BJ (cell line): ENCODE measurements around the gene RASGRF2. TPM values are rescaled to one million over a fixed set of nuclear protein-coding genes. Genes with fewer than 3 reads are reported as not detected.
"Not testable (repeated sequence)": the region's sequence is repeated elsewhere in the genome, so short reads cannot be mapped to it uniquely, and the experiment has no call there.

Experiments
- CTCF ChIA-PET: fragments of 350-600 bp; formaldehyde crosslinking; extraction: SDS; loops from one replicate; lab custom pipeline; 2021; ENCODE audit warnings: antibody characterized with exemption, inconsistent platforms; lab: Yijun Ruan, JAX
- POLR2A ChIA-PET: fragments of 300-600 bp; sonication (Branson Sonifier 250); formaldehyde crosslinking; extraction: SDS; loops from one replicate; lab custom pipeline; 2021; ENCODE audit warnings: antibody characterized with exemption; lab: Charles Lee
- DNase-seq: peaks from one replicate; pipeline ENCODE4 v3.0.0-alpha.2; 2011; ENCODE audit warnings: low read depth
- H3K27me3 ChIP-seq: 2 replicates; pipeline ENCODE4 v1.6.0; 2011; ENCODE audit warnings: low read length; ENCODE audit not compliant: control insufficient read depth, insufficient read depth
- H3K36me3 ChIP-seq: 2 replicates; pipeline ENCODE4 v1.5.1; 2011; ENCODE audit warnings: low read length; ENCODE audit not compliant: control insufficient read depth, insufficient read depth
- H3K4me3 ChIP-seq: 2 replicates; pipeline ENCODE4 v1.5.1; 2011; ENCODE audit warnings: low read depth, mild to moderate bottlenecking, control low read depth, low read length
- CTCF ChIP-seq: IDR thresholded peaks from 2 replicates; pipeline ENCODE4 v1.5.1; 2011; ENCODE audit warnings: low read depth, mild to moderate bottlenecking, control low read depth, inconsistent platforms, low read length, moderate library complexity; ENCODE audit not compliant: insufficient read depth
- polyA plus RNA-seq: library from polyadenylated mRNA; depleted of rRNA; stranded (reverse); fragments of >200 nt; gene quantifications from 2 replicates; pipeline ENCODE4 v1.2.3, GENCODE V29; 2011

RASGRF2 gene
- polyA plus RNA-seq, 1 experiment = 0.85 TPM

- ChIA-PET POLR2A (no interaction called here), CTCF (interaction anchor here (0.5 to 1.1 kb wide), 2 partner anchors 10 to 112 kb away, joined by 3 read pairs; no protein-coding TSS in a partner anchor)
- TF ChIP-seq CTCF = no peak
- Histone ChIP-seq H3K27me3 (no peaks in the 10 kb centered on the region), H3K4me3 (no peak overlapping the region), H3K36me3 (no peaks in the 10 kb centered on the region)
- no peak for DNase-seq
Observed at GRCh38 chr5:81017320-81017719, 57.2 kb downstream of the RASGRF2 start.

- H3K4me3 ChIP-seq, H3K36me3 ChIP-seq, DNase-seq, H3K27me3 ChIP-seq, POLR2A ChIA-PET: not testable (repeated sequence)
- CTCF ChIA-PET = interaction anchor here (0.7 kb wide), 1 partner anchor 24 kb away, joined by 3 read pairs; no protein-coding TSS in a partner anchor
Observed at GRCh38 chr5:81018608-81019007, 58.4 kb downstream of the RASGRF2 start.

GRCh38 chr5:81019748-81020147 lies 59.6 kb downstream of the RASGRF2 start:
- POLR2A ChIA-PET = no interaction called here
- CTCF ChIA-PET = no interaction called here

GRCh38 chr5:81020478-81021167 lies 60.5 kb downstream of the RASGRF2 start:
- Histone ChIP-seq H3K27me3 (no peaks in the 10 kb centered on the region), H3K36me3 (no peaks in the 10 kb centered on the region), H3K4me3 (no peak overlapping the region)
- POLR2A ChIA-PET = no interaction called here
- TF ChIP-seq CTCF = no peak
- no peak for DNase-seq
- CTCF ChIA-PET = no interaction called here

More at GRCh38 chr5:81019748-81020147, 59.6 kb downstream of the RASGRF2 start:
- no peaks in the 10 kb centered on the region for H3K27me3 ChIP-seq
- H3K36me3 ChIP-seq = no peaks in the 10 kb centered on the region
- TF ChIP-seq CTCF = no peak
- no peak for DNase-seq
- H3K4me3 ChIP-seq = no peak overlapping the region

- no peak overlapping the region for H3K4me3 ChIP-seq
- CTCF ChIA-PET = no interaction called here
- no peaks in the 10 kb centered on the region for H3K27me3 ChIP-seq
- no peaks in the 10 kb centered on the region for H3K36me3 ChIP-seq
- TF ChIP-seq CTCF = no peak
- POLR2A ChIA-PET = no interaction called here
- no peak for DNase-seq
Observed at GRCh38 chr5:81021486-81021885, 61.3 kb downstream of the RASGRF2 start.
